NCI-H2171 treated with DMSO at 0.1 percent for 48 hours (cell line): ENCODE measurements around the gene FAM170B.

Source experiments
- DNase-seq: peaks from one replicate; lab custom pipeline; 2025; lab: John Stamatoyannopoulos, UW

FAM170B gene

GRCh38 chr10:49123981-49124950 lies 9.6 kb downstream of the FAM170B start:
- no peak for DNase-seq

GRCh38 chr10:49120911-49121310 lies 12.9 kb downstream of the FAM170B start:
- DNase-seq = no peak

GRCh38 chr10:49119746-49120145 lies 14.1 kb downstream of the FAM170B start:
- no peak for DNase-seq

GRCh38 chr10:49118430-49119074 lies 15.3 kb downstream of the FAM170B start:
- DNase-seq = no peak

GRCh38 chr10:49117376-49118070 lies 16.3 kb downstream of the FAM170B start:
- no peak for DNase-seq

- DNase-seq = no peak
Measured at GRCh38 chr10:49116509-49117375, 17.1 kb downstream of the FAM170B start.

- no peak for DNase-seq
Measured at GRCh38 chr10:49115796-49116508, 17.9 kb downstream of the FAM170B start.

- DNase-seq = no peak
Measured at GRCh38 chr10:49115015-49115795, 18.6 kb downstream of the FAM170B start, which contains the start of gene VSTM4. Gene VSTM4, minus strand, starts transcription at chr10:49115522. Its CDS starts 37 bp downstream, at chr10:49115485.

GRCh38 chr10:49114718-49115014 lies 19.2 kb downstream of the FAM170B start:
- no peak for DNase-seq

GRCh38 chr10:49113741-49114141 lies 20.1 kb downstream of the FAM170B start:
- DNase-seq = no peak

GRCh38 chr10:49112851-49113250 lies 21.0 kb downstream of the FAM170B start:
- no peak for DNase-seq

- DNase-seq = no peak
Measured at GRCh38 chr10:49112098-49112497, 21.7 kb downstream of the FAM170B start.

GRCh38 chr10:49111320-49111698 lies 22.5 kb downstream of the FAM170B start:
- DNase-seq = no peak

- no peak for DNase-seq
Measured at GRCh38 chr10:49110684-49111319, 23.0 kb downstream of the FAM170B start.

GRCh38 chr10:49109669-49110340 lies 24.0 kb downstream of the FAM170B start:
- no peak for DNase-seq

- no peak for DNase-seq
Measured at GRCh38 chr10:49108656-49109055, 25.2 kb downstream of the FAM170B start.

- no peak for DNase-seq
Measured at GRCh38 chr10:49107887-49108267, 25.9 kb downstream of the FAM170B start.

GRCh38 chr10:49107111-49107886 lies 26.5 kb downstream of the FAM170B start:
- no peak for DNase-seq
